GM12872 (cell line): ENCODE measurements around the gene NCOR2.

Experiments used
- TF ChIP-seq, protein P1 (sequence below): IDR thresholded peaks from 3 replicates; pipeline ENCODE4 v1.5.1; 2011; ENCODE audit warnings: low read depth, mild to moderate bottlenecking, low read length, moderate library complexity; ENCODE audit not compliant: insufficient read depth

NCOR2 gene

DNA sequence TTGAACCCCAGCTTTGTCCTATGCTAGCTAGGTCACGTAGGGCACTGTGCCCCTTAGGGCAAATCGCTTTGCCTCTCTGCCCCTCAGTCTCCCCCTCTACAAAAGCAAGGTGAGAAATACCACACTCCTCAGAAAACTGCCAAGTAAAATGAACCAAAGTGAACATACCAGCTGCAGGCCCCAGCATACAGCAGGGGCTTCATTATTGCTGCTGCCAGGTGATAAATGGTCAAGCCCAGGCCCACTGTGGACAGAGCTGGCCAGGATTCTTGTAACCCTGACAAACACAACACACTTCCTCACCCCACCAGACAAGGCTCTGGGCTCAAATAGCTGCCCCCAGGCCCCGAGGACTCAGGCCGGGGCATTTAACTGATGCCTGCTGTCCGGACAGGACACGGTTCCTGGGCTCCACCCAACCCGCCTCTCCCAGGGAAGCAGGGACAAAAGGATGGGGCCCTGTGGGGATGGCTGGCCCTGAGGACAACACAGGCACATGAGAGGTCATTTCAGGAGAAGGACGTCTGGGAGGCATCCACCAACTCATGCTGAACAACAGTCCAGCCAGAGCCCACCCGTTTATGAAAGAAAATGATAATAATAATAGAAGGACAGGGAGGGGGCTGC lies 36.7 kb downstream of the NCOR2 start:
- TF ChIP-seq, protein P1, sequence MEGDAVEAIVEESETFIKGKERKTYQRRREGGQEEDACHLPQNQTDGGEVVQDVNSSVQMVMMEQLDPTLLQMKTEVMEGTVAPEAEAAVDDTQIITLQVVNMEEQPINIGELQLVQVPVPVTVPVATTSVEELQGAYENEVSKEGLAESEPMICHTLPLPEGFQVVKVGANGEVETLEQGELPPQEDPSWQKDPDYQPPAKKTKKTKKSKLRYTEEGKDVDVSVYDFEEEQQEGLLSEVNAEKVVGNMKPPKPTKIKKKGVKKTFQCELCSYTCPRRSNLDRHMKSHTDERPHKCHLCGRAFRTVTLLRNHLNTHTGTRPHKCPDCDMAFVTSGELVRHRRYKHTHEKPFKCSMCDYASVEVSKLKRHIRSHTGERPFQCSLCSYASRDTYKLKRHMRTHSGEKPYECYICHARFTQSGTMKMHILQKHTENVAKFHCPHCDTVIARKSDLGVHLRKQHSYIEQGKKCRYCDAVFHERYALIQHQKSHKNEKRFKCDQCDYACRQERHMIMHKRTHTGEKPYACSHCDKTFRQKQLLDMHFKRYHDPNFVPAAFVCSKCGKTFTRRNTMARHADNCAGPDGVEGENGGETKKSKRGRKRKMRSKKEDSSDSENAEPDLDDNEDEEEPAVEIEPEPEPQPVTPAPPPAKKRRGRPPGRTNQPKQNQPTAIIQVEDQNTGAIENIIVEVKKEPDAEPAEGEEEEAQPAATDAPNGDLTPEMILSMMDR: no peak

DNA sequence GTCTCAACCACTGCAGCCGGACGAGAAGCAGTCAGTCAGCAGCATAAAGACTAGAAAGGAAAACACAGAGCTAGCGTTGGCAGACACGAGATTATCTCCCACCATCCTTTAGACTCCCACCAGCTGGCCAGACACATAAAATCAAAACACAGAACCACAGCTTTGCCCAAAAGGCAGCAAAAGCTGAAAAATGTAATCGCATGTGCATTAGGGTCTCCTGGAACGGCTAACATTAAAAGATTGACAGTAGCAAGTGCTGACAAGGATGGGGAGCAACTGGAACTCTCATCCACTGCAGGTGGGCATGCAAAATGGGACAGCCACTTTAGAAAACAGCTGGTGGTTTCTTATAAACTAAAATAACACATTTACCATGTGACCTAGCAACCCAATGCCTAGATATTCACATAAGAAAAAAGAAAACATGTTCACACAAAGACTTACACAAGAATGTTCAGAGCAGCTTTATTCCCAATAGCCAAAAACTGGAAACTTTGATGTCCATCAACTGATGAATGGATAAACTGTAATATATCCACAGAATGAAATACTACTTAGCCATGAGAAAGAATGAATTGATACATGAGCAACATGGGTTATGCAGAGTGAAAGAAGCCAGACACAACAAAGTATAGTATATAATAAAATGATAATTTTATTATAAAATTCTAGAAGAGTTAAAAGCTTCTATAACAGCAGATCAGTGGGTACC lies 37.7 kb downstream of the NCOR2 start:
- TF ChIP-seq, protein P1: no peak

DNA sequence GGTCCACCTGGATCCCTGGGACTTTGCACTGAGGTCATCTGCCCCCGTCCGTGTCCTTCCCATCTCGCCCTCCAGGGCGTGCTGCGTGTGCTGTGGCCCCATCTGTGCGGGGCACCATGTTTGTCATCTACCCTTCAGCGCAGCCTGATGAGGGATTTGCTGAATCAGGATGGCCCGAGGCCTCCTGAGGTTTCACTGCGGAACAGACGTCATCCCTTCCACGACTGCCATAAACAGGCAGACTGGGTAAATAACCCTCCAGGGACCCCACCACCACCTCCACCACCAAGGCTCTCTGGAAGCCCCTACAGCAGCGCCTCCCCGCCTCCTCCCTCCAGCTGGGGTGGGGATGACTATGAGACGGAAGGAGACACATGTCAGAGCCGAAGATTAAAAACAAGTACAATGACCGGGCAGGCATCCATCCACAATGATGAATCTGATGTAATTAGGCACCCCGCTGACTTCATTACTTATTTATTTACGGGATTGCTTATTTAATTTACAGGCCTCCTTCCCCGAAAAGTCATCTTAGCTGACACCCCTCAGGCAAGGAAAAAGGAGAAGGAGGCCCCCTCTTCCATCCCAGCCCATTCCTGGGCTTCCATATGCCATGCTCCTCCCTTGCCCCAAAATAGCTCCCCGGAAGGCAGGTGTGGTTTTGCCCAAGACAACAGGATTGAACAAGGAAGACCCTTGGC lies 39.4 kb downstream of the NCOR2 start:
- TF ChIP-seq, protein P1: 0 out of 3 replicates have a peak, but pooled peaks have one; percentile 13

DNA sequence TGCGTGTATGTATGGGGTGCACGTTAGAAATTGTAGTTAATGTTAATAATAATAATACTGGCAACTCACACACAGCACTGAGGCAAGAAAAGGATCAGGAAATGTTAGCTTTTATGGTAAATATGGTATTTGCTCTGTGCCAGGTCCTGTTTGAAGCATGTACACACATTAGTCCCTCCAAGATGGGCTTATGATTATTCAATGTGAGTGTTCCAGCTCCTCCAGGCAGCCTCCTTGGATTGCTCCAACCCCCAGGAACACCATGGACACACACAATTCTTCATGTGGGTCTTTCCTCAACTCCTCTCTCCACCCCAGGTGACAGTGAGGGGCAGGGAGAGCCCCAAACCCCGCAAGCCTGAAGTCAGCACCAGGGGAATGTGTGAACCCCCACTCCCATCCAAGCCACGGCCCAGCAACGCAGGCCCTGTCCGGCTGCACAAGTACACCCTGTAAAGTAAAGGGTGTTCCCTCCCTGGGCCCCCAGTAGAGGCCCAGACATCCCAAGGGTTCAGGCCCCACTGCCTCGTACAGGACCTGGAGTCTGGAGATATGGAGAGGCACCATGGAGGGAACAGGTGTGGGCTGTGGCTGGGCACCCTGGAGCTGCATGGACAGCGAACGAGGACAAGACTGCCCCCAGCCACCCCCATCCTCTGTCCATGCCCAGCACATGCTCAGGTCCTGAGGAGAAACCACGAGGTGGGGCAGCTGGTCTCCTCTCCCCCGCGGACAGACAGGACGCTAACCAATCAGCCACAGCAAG lies 41.3 kb downstream of the NCOR2 start:
- TF ChIP-seq, protein P1: no peak

DNA sequence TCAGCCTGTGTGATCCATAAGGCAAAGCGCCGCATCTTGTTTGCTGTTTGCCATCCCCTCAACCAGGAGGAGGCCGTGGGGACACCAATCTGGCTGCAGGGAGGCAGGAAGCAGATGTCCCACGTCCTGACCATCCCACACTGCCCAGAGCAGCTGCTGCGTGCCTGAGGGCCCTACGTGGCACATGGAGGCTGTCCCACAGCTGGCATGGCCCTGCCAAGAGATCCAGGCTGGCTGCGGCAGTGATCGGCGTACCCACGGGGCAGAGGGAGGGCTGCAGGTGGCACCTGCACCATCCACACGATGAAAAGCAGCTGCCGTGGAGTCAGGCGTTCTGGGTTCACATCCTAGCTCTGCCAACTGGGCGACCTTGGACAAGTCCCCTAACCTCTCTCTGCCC lies 42.0 kb downstream of the NCOR2 start:
- TF ChIP-seq, protein P1: no peak

DNA sequence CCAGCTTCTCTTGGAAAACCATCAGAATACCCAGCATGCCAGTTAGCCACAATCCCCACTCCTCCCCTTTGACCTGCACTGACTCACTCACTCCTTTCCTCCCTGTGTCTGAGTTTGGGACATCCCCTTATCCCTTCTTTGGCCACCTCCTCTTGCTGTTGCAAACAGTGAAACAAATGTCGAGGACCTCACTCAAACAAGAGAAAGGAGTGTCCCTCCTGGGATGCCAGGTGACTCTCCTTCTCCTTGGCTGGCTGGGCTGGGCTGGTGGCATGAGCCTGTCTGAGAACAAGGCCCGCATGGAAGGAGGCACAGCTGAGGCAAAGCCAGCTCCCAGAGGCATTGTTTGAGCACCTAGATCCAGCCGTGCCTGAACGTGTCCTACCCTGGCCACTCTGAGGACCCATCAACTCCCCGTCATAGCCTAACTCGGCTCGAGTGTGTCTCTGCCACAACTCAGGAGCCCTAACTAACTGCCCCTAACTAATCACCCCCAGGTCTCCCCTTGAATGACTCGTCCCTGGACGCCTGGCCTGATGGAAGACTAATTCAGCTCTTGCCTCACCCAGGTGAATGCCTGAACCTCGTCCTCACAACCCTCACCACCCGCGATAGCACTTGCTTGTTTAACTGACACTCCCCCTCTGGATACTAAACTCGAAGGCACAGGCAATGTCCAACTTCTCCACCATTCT lies 43.0 kb downstream of the NCOR2 start:
- TF ChIP-seq, protein P1: no peak
